Mesodermal cell (in vitro differentiated cells): ENCODE results near the gene MLYCD.

Experiments used
- H3K27ac ChIP-seq: 2 replicates; pipeline ENCODE4 v1.7.0; 2013; ENCODE audit warnings: mild to moderate bottlenecking, low read depth, low read length, moderate library complexity; ENCODE audit not compliant: severe bottlenecking
- H3K36me3 ChIP-seq: 2 replicates; pipeline ENCODE4 v1.7.1; 2013; ENCODE audit warnings: mild to moderate bottlenecking, low read length, moderate library complexity; ENCODE audit not compliant: control insufficient read depth, insufficient read depth
- H3K4me1 ChIP-seq: one replicate; pipeline ENCODE4 v1.7.1; 2013; ENCODE audit warnings: mild to moderate bottlenecking, low read length; ENCODE audit not compliant: insufficient read depth, control insufficient read depth, poor library complexity, severe bottlenecking
- H3K4me3 ChIP-seq: 2 replicates; pipeline ENCODE4 v1.7.0; 2013; ENCODE audit warnings: low read length, control low read depth, mild to moderate bottlenecking; ENCODE audit not compliant: insufficient read depth, poor library complexity, severe bottlenecking; ENCODE audit errors: extremely low read depth
- H3K9me3 ChIP-seq: 2 replicates; pipeline ENCODE4 v1.7.1; 2013; ENCODE audit warnings: mild to moderate bottlenecking, low read length, moderate library complexity; ENCODE audit not compliant: control insufficient read depth
- WGBS, 2 experiments: methylation state at CpG; one replicate each; pipeline ENCODE4 v1.1.5; 2013; ENCODE audit warnings: missing lambda C conversion rate in 2 of 2; ENCODE audit not compliant: insufficient coverage in 2 of 2; 5-methylcytosine and 5-hydroxymethylcytosine counted together

Gene MLYCD

GRCh38 chr16:83958846-83959565, 60.1 kb downstream of the MLYCD start:
- Histone ChIP-seq H3K4me3 (no peak overlapping the region), H3K27ac (no peak overlapping the region), H3K4me1 (peaks cover 4% of the 10 kb centered on the region), H3K9me3 (no peaks in the 10 kb centered on the region), H3K36me3 (no peaks in the 10 kb centered on the region)
- WGBS, 2 experiments, result 83 to 98% methylated on average over 10 to 16 of the region's 21 CpGs

GRCh38 chr16:83959656-83960434, 60.9 kb downstream of the MLYCD start:
- H3K27ac ChIP-seq, result no peak overlapping the region
- WGBS, 2 experiments, result 85 to 92% methylated on average over 7 to 11 of the region's 12 CpGs
- no peak overlapping the region for H3K4me3 ChIP-seq
- H3K9me3 ChIP-seq, result no peaks in the 10 kb centered on the region
- H3K36me3 ChIP-seq, result no peaks in the 10 kb centered on the region
- peaks cover 2% of the 10 kb centered on the region for H3K4me1 ChIP-seq

- H3K27ac ChIP-seq, result no peak overlapping the region
- H3K4me1 ChIP-seq, result no peaks in the 10 kb centered on the region
- 89 to 94% methylated on average over 21 to 26 of the region's 29 CpGs for WGBS, 2 experiments
- no peaks in the 10 kb centered on the region for H3K9me3 ChIP-seq
- H3K4me3 ChIP-seq, result no peak overlapping the region
- H3K36me3 ChIP-seq, result no peaks in the 10 kb centered on the region
Observed at GRCh38 chr16:83960521-83961249, 61.8 kb downstream of the MLYCD start.

- H3K4me1 ChIP-seq, result no peaks in the 10 kb centered on the region
- no peaks in the 10 kb centered on the region for H3K36me3 ChIP-seq
- no peaks in the 10 kb centered on the region for H3K9me3 ChIP-seq
- no peak overlapping the region for H3K4me3 ChIP-seq
- WGBS, 2 experiments, result 95 to 96% methylated on average over 3 to 5 of the region's 5 CpGs
- H3K27ac ChIP-seq, result no peak overlapping the region
Observed at GRCh38 chr16:83961591-83961990, 62.7 kb downstream of the MLYCD start.

GRCh38 chr16:83963277-83964119, 64.6 kb downstream of the MLYCD start:
- H3K36me3 ChIP-seq, result no peaks in the 10 kb centered on the region
- H3K4me1 ChIP-seq, result no peaks in the 10 kb centered on the region
- H3K27ac ChIP-seq, result no peak overlapping the region
- H3K4me3 ChIP-seq, result no peak overlapping the region
- WGBS, 2 experiments, result 90 to 95% methylated on average over 20 of the region's 22 CpGs
- H3K9me3 ChIP-seq, result no peaks in the 10 kb centered on the region

- Histone ChIP-seq H3K36me3 (no peaks in the 10 kb centered on the region), H3K4me1 (no peaks in the 10 kb centered on the region), H3K27ac (no peak overlapping the region), H3K4me3 (no peak overlapping the region), H3K9me3 (no peaks in the 10 kb centered on the region)
- 94 to 98% methylated on average over 22 to 24 of the region's 26 CpGs for WGBS, 2 experiments
Observed at GRCh38 chr16:83964684-83965443, 65.9 kb downstream of the MLYCD start.

- no peaks in the 10 kb centered on the region for H3K9me3 ChIP-seq
- H3K4me1 ChIP-seq, result no peaks in the 10 kb centered on the region
- WGBS, 2 experiments, result 94 to 96% methylated on average over 31 to 35 of the region's 36 CpGs
- H3K4me3 ChIP-seq, result no peak overlapping the region
- H3K36me3 ChIP-seq, result no peaks in the 10 kb centered on the region
- no peak overlapping the region for H3K27ac ChIP-seq
Observed at GRCh38 chr16:83965444-83966152, 66.7 kb downstream of the MLYCD start.

- H3K4me3 ChIP-seq, result no peak overlapping the region
- WGBS, 2 experiments, result 83 to 94% methylated on average over 10 of the region's 13 CpGs
- no peaks in the 10 kb centered on the region for H3K36me3 ChIP-seq
- no peaks in the 10 kb centered on the region for H3K4me1 ChIP-seq
- no peak overlapping the region for H3K27ac ChIP-seq
- no peaks in the 10 kb centered on the region for H3K9me3 ChIP-seq
Observed at GRCh38 chr16:83966153-83966696, 67.3 kb downstream of the MLYCD start.

- H3K9me3 ChIP-seq, result no peaks in the 10 kb centered on the region
- 88% methylated on average over 2 of the region's 2 CpGs; no CpG with 5 or more reads in 1 of the 2 experiments for WGBS, 2 experiments
- no peaks in the 10 kb centered on the region for H3K4me1 ChIP-seq
- no peaks in the 10 kb centered on the region for H3K36me3 ChIP-seq
- H3K27ac ChIP-seq, result no peak overlapping the region
- H3K4me3 ChIP-seq, result no peak overlapping the region
Observed at GRCh38 chr16:83967091-83967490, 68.2 kb downstream of the MLYCD start.
